Hematopoietic multipotent progenitor cell (in vitro differentiated cells): Measurements from ENCODE around the gene ACAP1. TPM values are rescaled to one million over a fixed set of nuclear protein-coding genes. Genes with fewer than 3 reads are reported as not detected.

Experiments used
- DNase-seq, 3 donors: peaks; one replicate each; pipeline ENCODE4 v3.0.0-alpha.2; 2011 to 2015; ENCODE audit warnings: low read depth in 2 of 3, low spot score in 2 of 3
- small RNA-seq: library from RNA; depleted of rRNA; stranded (forward); fragments of <200 nt; gene quantifications from one replicate; pipeline ENCODE3, GENCODE V24; 2012
- total RNA-seq: library from RNA; depleted of rRNA; stranded (reverse); fragments of >200 nt; gene quantifications from one replicate; pipeline ENCODE4 v1.2.3, GENCODE V29; 2012

Gene ACAP1
- total RNA-seq, 1 donor: 109 TPM

DNA sequence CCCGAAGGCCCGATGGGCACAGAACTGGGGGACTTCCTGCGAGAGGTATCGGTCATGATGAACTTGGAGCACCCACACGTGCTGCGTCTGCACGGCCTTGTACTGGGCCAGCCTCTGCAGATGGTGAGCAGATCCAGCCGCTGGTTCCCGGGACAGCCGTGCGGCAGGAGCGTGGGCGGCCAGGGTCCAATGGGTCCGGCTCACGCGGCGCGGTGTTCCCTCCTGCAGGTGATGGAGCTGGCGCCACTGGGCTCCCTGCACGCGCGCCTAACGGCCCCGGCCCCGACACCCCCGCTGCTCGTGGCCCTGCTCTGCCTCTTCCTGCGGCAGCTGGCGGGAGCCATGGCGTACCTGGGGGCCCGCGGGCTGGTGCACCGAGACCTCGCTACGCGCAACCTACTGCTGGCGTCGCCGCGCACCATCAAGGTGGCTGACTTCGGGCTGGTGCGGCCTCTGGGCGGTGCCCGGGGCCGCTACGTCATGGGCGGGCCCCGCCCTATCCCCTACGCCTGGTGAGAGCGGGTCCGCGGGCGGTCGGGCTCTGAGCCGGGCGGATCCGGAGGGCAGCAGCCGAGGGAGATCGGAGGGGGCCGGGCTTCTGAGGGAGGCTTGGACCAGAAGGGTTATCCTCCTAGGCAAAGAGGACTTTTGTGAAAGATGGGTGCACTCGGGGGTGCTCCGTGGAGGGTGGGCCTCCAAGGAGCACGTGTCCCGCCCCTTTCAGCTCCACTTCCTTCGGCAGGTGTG lies 47.6 kb downstream of the ACAP1 start:
- peak; percentile 55 to 77 (median 67) for DNase-seq

DNA sequence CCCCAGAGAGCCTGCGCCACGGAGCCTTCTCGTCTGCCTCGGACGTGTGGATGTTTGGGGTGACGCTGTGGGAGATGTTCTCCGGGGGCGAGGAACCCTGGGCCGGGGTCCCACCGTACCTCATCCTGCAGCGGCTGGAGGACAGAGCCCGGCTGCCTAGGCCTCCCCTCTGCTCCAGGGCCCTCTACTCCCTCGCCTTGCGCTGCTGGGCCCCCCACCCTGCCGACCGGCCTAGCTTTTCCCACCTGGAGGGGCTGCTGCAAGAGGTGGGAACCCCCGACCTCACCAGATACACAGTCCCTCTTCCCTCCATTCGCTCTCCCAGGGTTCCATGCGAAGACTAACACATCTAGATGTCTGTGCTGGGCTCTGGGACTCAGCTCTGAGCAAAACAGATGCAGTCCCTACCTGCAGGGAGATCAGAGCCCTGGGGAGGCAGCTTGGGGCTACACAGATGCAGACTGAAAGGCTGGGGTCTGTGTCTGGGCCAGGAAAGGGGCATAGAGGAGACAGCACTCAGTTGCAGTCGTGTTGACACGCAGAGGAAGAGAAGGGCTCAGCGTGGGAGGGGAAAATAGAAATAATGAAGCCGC lies 48.3 kb downstream of the ACAP1 start:
- no peak for DNase-seq

DNA sequence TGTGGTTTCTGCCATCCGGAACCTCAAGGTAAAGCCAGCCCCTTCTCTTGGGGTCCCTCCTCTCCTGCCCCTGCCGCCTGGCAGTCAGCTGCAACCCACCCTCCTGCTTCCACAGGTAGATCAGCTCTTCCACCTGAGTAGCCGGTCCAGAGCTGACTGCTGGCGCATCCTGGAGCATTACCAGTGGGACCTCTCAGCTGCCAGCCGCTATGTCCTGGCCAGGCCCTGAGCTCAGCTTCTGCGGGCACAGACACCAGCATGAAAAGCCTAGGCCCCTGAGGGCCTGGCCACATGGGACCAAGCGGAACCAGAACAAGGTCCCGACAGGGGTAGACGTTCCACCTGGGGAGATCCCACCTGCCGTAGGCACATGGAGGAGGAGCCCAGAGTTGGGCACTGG lies 52.5 kb downstream of the ACAP1 start:
- DNase-seq: no peak

DNA sequence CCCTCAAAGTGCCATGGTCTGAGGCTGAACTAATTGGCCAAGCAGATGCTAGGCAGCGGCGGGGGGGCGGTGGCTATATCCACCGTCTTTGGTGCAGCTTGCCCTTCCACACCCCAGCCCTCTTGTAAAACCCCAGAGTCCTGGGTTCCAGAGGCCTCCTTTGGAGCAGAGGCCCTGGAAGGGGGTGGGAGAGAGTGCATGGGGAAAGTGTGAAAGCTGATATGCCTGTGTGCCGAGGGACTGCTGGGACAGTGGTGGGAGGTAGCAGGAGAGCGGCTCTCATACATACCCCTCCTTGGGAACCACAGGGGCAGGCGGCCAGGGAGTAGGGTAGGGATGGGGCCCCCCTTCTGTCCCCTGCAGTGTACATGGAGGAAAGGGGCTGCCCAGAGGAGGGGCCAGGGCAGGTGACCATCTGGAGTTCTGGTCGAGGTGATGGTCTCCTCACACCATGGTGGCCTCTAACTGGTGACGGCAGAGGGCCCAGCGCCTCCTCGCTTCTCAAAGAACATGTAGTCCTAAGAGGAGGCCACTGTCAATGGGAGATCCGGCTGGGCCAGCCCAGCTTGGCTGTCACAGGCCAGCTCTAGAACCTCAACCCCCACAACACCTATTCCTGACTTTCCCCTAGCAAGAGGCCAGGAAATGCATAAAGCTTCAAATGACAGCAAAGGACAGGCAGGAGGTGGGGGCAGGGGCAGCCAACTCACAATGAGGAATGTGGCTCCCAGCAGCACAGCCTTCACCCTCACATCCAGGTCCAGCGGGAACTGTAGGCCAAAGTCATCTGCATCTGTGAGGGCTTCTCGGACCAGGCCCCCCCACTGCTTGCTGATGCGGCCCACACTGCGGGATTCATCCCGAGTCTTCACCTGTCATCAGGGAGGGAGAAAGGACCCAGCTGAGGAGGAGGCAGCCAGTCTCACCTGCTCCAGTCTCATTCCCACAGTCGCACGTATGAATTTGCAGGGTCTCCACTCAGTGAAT lies 53.9 kb downstream of the ACAP1 start:
- no peak for DNase-seq

DNA sequence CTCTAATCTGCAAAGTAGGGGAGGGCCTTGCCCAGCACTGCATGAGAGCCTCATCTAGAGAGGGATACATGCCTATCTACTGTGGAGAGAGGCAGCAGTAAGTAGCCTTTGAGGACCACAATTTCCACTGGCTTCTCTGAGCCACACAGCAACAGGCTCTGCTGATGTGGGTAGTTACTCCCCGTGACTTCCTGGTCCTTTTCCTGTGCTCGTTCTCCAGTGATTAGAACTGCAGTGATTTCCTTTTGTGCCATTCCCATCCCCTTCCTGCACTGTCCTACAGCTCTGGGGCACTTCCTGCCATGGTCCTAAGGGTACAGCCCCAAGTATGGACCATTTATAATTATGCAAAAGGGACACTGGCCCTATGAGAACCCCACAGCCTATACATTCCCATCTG lies 55.0 kb downstream of the ACAP1 start:
- no peak for DNase-seq

DNA sequence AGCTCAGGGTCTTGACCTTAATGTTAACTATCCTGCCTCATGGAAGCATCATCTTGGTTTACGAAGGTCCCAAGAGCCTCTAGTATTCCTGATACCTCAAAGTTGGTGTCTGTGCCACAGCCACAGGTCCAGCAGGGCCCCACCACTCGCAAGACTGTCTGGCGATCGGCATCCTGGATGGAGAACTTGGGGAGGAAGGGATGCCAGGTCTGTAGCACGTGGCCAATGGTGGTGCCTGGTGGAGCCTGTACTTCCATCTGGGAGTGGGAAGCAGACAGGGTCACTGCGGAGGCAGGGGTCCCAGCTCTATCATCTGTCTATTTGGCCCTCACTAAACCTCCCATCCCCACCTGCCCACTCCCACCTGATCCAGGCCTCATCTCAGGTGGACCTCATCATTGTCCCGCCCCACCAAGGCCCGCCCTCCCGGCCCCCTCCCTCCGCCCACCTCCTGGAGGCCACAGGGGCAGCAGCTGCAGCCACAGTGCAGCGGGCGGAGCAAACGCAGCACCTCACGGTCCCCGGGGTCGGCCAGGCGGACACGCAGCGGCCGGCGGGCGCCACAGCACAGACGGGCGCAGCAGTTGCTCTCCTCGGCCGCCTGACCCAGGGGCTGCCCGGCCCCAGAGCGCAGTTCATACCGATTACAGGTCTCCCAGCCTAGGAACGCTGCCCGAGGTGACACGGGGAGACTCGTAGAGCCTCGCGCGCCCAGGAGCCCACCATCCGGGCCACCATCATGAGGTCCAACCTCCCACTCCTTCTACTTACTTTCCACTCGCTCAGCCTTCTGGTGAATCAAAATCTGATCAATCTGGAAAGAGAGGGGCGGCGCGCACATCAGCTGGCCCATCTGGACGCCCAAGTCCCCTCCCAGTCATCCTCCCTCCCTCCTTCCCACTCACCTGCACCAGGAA lies 56.6 kb downstream of the ACAP1 start:
- DNase-seq: no peak

DNA sequence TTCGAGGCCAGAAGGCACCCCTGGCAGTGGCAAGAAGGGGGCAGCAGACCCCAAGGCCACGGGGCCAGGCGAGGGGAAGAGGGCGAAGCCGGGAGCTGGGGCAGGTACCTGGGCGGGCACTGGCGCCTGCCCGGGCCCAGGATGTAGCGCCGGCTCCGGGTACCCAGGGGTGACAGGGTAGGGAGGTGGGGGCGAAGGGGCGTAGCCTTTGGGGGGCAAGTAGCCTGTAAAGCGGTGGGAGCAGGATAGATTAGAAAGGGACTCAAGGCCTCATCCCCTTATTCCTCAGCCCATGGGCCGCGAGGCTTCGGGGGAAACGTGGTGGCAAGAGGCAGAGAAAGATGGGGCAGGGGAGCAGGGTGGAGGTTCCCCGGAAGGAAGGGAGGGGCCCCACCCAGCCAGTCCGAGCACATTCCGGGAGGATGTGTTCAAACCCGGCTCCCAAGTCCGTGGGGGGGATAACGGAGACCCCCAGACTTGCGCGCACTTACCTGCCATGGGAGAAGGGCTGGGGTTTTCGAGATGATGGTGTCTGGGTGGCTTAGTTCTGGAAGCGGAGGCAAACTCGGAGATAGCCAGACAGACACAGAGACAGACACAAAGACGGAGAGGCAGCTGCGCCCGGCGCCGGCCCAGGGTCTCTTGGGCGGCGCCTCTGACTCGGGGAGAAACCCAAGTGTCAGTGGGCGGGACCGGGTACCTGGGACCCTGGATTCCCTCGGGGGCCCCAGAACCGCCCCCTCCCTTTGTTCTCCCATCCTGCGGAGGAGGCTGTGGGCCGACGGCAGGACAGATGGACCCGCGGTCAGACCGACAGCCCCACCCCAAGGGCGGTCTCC lies 57.5 kb downstream of the ACAP1 start:
- peak in 2 of 3 donors; percentile 58 to 64 for DNase-seq

DNA sequence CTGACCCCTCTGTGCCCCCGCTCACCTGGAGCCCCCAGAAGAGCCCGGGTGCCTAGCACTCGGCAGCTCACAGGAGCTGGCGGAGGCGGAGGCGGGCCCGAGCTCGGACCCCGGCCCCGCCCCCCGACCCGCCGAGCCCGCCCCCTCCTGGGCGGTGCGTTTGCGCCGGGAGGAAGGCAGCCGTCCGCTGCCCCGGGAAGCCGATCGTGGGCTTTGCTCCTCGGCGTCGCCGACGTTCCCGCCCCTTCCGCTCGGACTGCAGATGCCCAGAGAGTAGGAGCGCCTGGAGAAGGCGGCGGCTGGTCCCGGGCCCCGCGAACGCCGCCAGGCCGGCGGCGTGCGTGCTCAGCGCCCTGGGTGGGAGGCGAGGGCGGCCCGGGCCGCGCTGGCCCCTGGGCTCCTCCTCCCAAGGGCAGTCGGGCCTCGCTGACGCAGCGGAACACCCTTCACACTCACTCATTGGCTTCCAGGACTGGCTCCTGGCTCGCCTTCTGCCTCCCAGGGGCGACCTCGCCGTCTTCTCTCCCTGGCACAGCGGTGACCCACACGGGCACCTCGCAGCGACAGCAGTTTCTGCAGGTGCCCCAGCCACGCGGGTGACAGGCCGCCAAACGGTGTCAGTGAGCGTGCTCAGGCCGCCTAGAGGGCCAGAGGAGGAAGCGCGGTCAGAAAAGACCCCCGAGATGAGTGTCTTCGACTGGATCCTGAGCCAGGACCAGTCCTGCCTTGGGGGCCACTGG lies 58.3 kb downstream of the ACAP1 start, which contains the start of gene PLSCR3:
PLSCR3 (minus strand) TSS at position 74 of the 740 bp plus-strand sequence. CDS start 415 bp downstream, outside the sequence.
- DNase-seq: peak; percentile 60 to 78 (median 76)

DNA sequence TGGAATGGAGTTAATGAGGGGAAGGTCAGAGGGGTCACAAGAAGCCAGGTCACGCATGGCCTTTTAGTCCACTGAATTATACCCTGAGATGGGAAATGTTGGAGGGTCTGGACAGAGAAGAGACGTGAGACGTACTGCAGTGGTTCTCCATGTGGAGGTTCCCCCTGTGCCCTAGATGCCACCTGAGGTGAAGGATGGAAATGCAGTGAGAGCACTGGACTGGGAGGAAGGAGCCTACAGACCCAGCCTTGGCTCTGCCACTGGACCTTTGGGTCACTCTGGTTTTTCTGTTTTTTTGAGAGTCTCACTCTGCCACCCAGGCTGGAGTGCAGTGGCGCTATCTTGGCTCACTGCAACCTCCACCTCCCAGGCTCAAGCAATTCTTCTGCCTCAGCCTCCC lies 59.8 kb downstream of the ACAP1 start:
- DNase-seq: no peak

DNA sequence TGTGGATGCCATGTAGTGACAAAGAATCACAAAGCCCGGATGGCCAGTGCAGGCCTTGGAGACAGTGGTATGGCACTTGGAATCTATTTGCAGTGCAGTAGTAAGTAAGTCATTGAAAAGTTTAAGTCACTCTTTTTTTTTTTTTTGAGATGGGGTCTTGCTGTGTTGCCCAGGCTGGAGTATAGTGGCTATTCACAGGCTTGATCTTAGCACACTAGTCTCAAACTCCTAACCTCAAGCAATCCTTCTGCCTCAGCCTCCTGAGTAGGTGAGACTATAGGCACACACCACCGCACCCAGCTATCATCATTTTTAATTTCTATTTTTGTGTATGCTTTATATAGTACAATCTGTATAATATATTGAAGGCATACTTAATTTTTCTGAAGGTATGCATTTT lies 62.3 kb downstream of the ACAP1 start:
- DNase-seq: no peak

Small RNA genes within 50 kb of the gene (small RNA-seq; reads per million reads assigned to genes)
- not detected for gene AC026954.2

Other genes with a start within 250 kb of the ACAP1 start
- 0.54 TPM for gene ASGR2, start 221.7 kb upstream of the ACAP1 start, total RNA-seq
- gene ASGR1, start 157.2 kb upstream of the ACAP1 start, total RNA-seq: 7.3 TPM
- gene DLG4, start 116.7 kb upstream of the ACAP1 start, total RNA-seq: 26.9 TPM
- gene ACADVL, start 116.6 kb upstream of the ACAP1 start, total RNA-seq: 191 TPM
- 78.6 TPM for gene DVL2, start 102.0 kb upstream of the ACAP1 start, total RNA-seq
- 24.2 TPM for gene PHF23, start 97.1 kb upstream of the ACAP1 start, total RNA-seq
- 121 TPM for gene GABARAP, start 94.1 kb upstream of the ACAP1 start, total RNA-seq
- gene CTDNEP1, start 84.8 kb upstream of the ACAP1 start, total RNA-seq: 62.7 TPM
- 54.7 TPM for gene ELP5, start 84.3 kb upstream of the ACAP1 start, total RNA-seq
- 9.7 TPM for gene CLDN7, start 74.1 kb upstream of the ACAP1 start, total RNA-seq
- gene SLC2A4, start 54.8 kb upstream of the ACAP1 start, total RNA-seq: 1.9 TPM
- 0.27 TPM for gene YBX2, start 41.9 kb upstream of the ACAP1 start, total RNA-seq
- gene EIF5A, start 28.9 kb upstream of the ACAP1 start, total RNA-seq: 522 TPM
- 70.3 TPM for gene GPS2, start 21.2 kb upstream of the ACAP1 start, total RNA-seq
- 37.4 TPM for gene NEURL4, start 7.2 kb upstream of the ACAP1 start, total RNA-seq
- gene KCTD11, start 15.6 kb downstream of the ACAP1 start, total RNA-seq: 5.1 TPM
- gene TMEM95, start 18.6 kb downstream of the ACAP1 start, total RNA-seq: not detected
- gene TNK1, start 44.6 kb downstream of the ACAP1 start, total RNA-seq: 4.3 TPM
- gene PLSCR3, start 58.0 kb downstream of the ACAP1 start, total RNA-seq: 26.9 TPM
- gene TMEM256, start 67.6 kb downstream of the ACAP1 start, total RNA-seq: 141 TPM
- gene NLGN2, start 71.3 kb downstream of the ACAP1 start, total RNA-seq: 6.7 TPM
- not detected for gene SPEM1, start 83.8 kb downstream of the ACAP1 start, total RNA-seq
- under 0.01 TPM for gene SPEM2, start 89.1 kb downstream of the ACAP1 start, total RNA-seq
- gene SPEM3, start 92.3 kb downstream of the ACAP1 start, total RNA-seq: not detected
- gene TMEM102, start 98.9 kb downstream of the ACAP1 start, total RNA-seq: 17.0 TPM
- gene FGF11, start 103.0 kb downstream of the ACAP1 start, total RNA-seq: 0.54 TPM
- gene CHRNB1, start 108.5 kb downstream of the ACAP1 start, total RNA-seq: 26.1 TPM
- gene ZBTB4, start 143.1 kb downstream of the ACAP1 start, total RNA-seq: 17.8 TPM
- gene SLC35G6, start 144.9 kb downstream of the ACAP1 start, total RNA-seq: not detected
- gene POLR2A, start 147.8 kb downstream of the ACAP1 start, total RNA-seq: 234 TPM
- gene TNFSF12, start 212.5 kb downstream of the ACAP1 start, total RNA-seq: 11.0 TPM
- gene TNFSF13, start 222.2 kb downstream of the ACAP1 start, total RNA-seq: 15.3 TPM
- gene SENP3, start 225.4 kb downstream of the ACAP1 start, total RNA-seq: 50.1 TPM
- 16.4 TPM for gene CD68, start 243.1 kb downstream of the ACAP1 start, total RNA-seq
- 118 TPM for gene MPDU1, start 247.3 kb downstream of the ACAP1 start, total RNA-seq